C4-2B (cell line): ENCODE results near the gene SND1.
A peak's percentile ranks its signal among the peaks of the same experiment; 100 is the strongest.

Source experiments
- H3K27ac ChIP-seq: fragments of 450-650 bp; 2 replicates; pipeline ENCODE4 v1.5.1; 2017
- ZFX ChIP-seq: fragments of 450-650 bp; IDR thresholded peaks from 2 replicates; pipeline ENCODE4 v1.6.1; 2017
- TF ChIP-seq, protein P1 (sequence below): fragments of 450-650 bp; conservative IDR thresholded peaks from 2 replicates; pipeline ENCODE4 v1.5.1; 2017; ENCODE audit warnings: mild to moderate bottlenecking

SND1 gene

DNA sequence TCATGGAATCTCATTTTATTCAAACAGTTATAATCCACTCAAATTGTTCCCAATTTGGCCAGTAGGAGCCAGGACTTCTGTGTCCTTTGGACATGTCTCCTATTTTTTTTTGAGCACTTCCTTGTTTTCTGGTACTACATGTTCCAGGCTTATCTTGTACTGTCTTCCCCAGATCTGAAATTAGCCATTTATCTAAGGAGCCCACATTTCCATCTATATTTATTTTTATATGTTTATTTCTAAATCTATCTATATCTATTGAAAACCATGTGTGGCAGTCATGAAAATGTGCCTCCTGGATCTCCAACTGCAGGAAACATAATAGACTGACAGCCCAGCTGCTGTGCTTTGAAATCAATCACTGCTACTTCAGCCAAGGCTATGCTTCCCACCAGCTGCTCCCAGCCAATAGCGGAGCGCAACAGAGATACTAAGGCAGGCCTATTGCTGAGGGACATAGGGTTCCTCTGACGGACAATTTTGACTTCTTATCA is 232.1 kb downstream of the SND1 start:
- H3K27ac ChIP-seq, result peak overlapping the region; percentile 56
- TF ChIP-seq, protein P1, sequence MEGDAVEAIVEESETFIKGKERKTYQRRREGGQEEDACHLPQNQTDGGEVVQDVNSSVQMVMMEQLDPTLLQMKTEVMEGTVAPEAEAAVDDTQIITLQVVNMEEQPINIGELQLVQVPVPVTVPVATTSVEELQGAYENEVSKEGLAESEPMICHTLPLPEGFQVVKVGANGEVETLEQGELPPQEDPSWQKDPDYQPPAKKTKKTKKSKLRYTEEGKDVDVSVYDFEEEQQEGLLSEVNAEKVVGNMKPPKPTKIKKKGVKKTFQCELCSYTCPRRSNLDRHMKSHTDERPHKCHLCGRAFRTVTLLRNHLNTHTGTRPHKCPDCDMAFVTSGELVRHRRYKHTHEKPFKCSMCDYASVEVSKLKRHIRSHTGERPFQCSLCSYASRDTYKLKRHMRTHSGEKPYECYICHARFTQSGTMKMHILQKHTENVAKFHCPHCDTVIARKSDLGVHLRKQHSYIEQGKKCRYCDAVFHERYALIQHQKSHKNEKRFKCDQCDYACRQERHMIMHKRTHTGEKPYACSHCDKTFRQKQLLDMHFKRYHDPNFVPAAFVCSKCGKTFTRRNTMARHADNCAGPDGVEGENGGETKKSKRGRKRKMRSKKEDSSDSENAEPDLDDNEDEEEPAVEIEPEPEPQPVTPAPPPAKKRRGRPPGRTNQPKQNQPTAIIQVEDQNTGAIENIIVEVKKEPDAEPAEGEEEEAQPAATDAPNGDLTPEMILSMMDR, result peak; percentile 66
- TF ChIP-seq ZFX, result no peak

DNA sequence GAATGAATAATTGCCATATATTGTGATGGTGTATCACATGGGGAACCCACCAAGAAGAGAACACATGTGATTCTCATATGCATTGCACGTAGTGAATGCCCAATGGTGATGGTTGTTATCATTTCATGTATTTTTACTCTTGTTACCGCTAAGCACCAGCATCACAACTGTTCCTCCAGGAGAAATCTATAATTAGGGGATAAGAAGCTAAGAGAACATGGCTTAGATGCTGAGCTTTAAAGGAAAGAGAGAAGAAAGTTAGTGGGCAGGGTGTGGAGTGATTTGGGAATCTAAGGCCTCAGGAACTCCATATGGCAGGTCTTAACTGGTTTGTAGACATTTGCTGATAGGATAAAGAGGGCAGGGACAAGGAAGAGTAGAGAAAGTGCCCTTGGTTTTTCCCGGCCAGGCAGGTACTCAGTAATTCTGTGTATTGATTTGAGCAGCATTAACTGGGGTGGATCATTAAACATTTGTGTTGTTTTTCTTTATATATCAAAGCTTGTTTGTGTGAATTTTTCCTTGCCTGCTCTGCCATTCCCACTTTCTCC is 233.3 kb downstream of the SND1 start:
- H3K27ac ChIP-seq, result peak overlapping the region; percentile 56; the same call in 1 of the 2 replicates
- TF ChIP-seq ZFX, result no peak
- TF ChIP-seq, protein P1, result no peak

DNA sequence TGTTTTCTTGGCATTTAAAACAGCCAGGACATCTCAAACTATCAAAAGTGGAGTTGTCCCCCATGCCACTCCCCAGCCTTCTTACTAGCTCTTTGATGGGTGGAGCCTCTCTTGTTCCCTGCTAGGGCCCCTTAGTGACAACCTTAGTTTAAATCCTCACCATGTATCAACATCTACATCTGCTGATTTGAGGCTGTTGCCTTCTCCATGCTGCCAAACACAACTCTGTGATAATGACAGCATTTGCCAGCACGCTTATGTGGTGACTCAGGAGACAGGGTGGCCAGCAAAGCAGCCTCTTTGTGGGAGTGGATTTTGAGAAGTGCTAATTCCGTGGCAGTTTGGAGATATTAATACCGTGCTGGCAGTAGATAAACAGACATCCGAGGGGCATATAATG is 233.8 kb downstream of the SND1 start:
- no peak overlapping the region; the same call in 1 of the 2 replicates for H3K27ac ChIP-seq
- TF ChIP-seq, protein P1, result no peak
- TF ChIP-seq ZFX, result no peak

DNA sequence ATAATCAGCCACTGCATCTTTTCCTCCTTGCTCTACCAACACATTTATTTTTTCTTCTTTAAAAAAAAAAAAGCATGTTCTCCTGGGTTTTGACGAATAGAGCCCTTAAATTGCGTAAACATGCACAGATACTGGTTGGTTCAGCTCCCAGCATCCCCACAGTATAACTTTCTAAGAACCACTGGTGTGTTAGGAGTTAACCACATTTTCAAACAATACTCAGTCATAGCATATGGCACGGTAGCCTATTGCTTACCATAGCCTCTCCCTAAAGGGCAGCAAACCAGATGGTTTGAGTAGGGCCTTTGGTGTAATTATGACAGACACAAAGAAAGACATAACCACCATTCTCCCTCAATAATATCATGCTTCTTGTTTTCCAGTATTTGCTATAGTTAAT is 234.3 kb downstream of the SND1 start:
- H3K27ac ChIP-seq, result no peak overlapping the region; the same call in 1 of the 2 replicates
- TF ChIP-seq, protein P1, result no peak
- TF ChIP-seq ZFX, result no peak

DNA sequence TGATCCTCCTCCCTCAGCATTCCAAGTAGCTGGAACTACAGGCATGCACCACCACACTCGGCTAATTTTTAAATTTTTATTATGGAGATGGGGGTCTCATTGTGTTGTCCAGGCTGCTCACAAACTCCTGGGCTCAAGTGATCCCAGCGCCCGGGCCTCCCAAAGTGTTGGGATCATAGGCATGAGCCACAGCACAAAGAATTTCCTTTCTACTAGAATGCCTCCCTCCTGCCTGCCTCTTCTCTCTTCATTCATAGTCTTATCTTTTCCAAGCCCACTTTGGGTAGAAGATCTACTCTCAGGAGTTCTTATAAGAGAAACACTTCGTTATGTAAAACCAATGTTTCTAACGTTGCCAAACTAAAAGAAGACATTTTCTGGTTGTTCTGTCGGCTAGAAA is 235.1 kb downstream of the SND1 start:
- no peak overlapping the region for H3K27ac ChIP-seq
- TF ChIP-seq, protein P1, result no peak
- no peak for TF ChIP-seq ZFX

DNA sequence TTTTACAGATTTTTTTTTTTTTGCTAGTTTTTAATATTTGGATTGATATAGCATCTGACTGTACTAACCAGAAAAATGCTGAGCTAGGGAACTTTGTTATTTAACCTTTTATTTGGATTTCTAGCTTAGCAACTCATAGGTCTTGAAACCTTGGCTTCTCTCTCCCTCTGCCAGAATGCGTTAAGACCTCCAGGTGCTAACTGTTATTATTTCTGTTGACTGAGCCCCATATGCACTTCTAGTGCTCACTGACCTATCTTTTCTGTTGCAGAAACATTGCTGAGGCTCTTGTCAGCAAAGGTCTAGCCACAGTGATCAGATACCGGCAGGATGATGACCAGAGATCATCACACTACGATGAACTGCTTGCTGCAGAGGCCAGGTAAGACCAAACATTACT is 235.6 kb downstream of the SND1 start:
- TF ChIP-seq, protein P1, result no peak
- no peak for TF ChIP-seq ZFX
- H3K27ac ChIP-seq, result no peak overlapping the region

DNA sequence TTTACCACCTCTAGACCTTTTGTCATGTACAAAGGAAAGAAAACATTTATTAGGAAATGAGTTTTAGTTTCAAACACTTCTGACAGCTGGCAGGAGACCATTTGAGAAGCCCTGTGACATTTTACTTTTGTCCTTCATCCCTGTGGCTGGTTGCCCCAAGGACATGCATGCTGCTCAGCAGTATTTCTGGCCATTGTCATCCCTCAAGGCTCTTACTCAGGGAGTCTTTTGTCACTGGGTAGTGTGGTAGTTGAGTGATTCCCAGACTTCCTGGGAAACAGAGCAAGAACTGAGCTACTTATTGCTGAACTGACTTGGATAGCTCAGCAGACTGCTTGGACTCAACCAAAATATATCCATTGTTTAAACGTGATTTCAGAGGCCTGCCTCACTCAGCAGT is 236.4 kb downstream of the SND1 start:
- H3K27ac ChIP-seq, result no peak overlapping the region
- TF ChIP-seq, protein P1, result no peak
- no peak for TF ChIP-seq ZFX
